Measurements from ENCODE around the gene VPS37C. TPM values are rescaled to one million over a fixed set of nuclear protein-coding genes. Genes with fewer than 3 reads are reported as not detected.

Gene VPS37C
- total RNA-seq, 1 experiment from 2014 or later = 19.0 TPM

DNA sequence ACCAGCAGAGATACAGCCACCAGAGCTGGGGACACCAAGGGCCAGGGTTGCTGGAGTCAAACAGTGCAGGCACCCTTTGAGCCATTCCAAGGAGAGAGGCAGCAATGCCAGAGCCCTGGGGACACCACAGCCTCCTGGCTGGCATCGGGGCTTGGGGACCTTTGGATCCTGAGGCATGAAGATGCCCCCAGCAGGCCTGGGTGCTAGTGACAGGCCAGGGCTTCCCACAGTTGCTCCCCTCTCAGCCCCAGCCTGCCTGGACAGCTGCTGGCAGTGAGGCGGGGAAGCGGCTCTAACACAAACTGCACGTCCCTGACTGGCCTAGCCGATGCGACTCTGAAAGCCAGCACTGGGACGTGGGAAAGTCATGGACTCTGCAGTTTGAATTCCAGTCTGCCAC is 56.3 kb downstream of the VPS37C start:
- Histone ChIP-seq H3K79me1 (ENCODE audit: insufficient read depth, low read depth, low read length, poor library complexity, severe bottlenecking) (no peaks in the 10 kb centered on the region), H3T11ph (ENCODE audit: low read length) (no peak overlapping the region), H4K91ac (ENCODE audit: insufficient read length, low read depth, low read length) (no peak overlapping the region), H2AFZ (ENCODE audit: low read length) (no peak overlapping the region), H3K23me2 (ENCODE audit: insufficient read length, low read depth, low read length, poor library complexity, severe bottlenecking) (no peaks in the 10 kb centered on the region), H3K4me2 (ENCODE audit: insufficient read depth, insufficient read length, low read length) (no peak overlapping the region), H2BK20ac (ENCODE audit: low read depth, low read length, poor library complexity, severe bottlenecking) (no peak overlapping the region), H3K23ac (ENCODE audit: insufficient read length, low read depth, low read length) (no peak overlapping the region), H3K9ac (ENCODE audit: extremely low read depth, insufficient read length, low read length) (no peak overlapping the region), H3K79me2 (ENCODE audit: insufficient read depth, low read length) (no peaks in the 10 kb centered on the region), H3K4me1 (ENCODE audit: insufficient read depth, low read length) (no peaks in the 10 kb centered on the region), H3K27me3 (ENCODE audit: insufficient read depth, low read length) (no peaks in the 10 kb centered on the region), H3K4ac (ENCODE audit: low read depth, low read length) (no peak overlapping the region), H2BK12ac (ENCODE audit: insufficient read length, low read depth, low read length) (no peak overlapping the region), H3K9me3 (ENCODE audit: control insufficient read depth, low read depth, low read length) (no peaks in the 10 kb centered on the region), H3K56ac (ENCODE audit: insufficient read length, low read depth, low read length) (no peak overlapping the region), H2BK15ac (ENCODE audit: low read depth, low read length) (no peak overlapping the region), H3K27ac (ENCODE audit: insufficient read length, low read depth, low read length) (no peak overlapping the region), H4K5ac (ENCODE audit: insufficient read length, low read depth, low read length) (no peak overlapping the region), H2BK120ac (ENCODE audit: low read depth, low read length, poor library complexity, severe bottlenecking) (no peak overlapping the region), H2BK5ac (ENCODE audit: insufficient read length, low read length) (no peak overlapping the region), H3K14ac (ENCODE audit: insufficient read depth, low read length) (no peak overlapping the region; the same call in 1 of the 2 replicates), H2AK5ac (ENCODE audit: insufficient read length, low read length) (no peak overlapping the region), H3K18ac (ENCODE audit: insufficient read length, low read depth, low read length) (no peak overlapping the region), H4K8ac (replicated peaks; ENCODE audit: insufficient read length, low read depth, low read length) (no peak overlapping the region), H4K20me1 (ENCODE audit: control insufficient read depth, insufficient read depth, insufficient read length) (no peaks in the 10 kb centered on the region)
- no peaks in the 10 kb centered on the region; a peak in 1 of 5 replicates for H3K9me3 Mint-ChIP-seq
- peaks cover 1% of the 10 kb centered on the region; the same call in 1 of the 2 replicates for H3K27me3 Mint-ChIP-seq (ENCODE audit: low read depth)
- no peaks in the 10 kb centered on the region for H3K4me1 Mint-ChIP-seq
- no CpG with 5 or more reads among the region's 7 CpGs for WGBS (ENCODE audit: extremely low coverage, insufficient read length, low lambda C conversion rate)
- no peak for DNase-seq
- H3K4me3 Mint-ChIP-seq = no peak overlapping the region
- no peak overlapping the region for H3K27ac Mint-ChIP-seq
- H3K36me3 Mint-ChIP-seq (ENCODE audit: insufficient read depth in 1 of 3, low read depth in 3 of 3) = no peaks in the 10 kb centered on the region
- TF ChIP-seq, protein P1, sequence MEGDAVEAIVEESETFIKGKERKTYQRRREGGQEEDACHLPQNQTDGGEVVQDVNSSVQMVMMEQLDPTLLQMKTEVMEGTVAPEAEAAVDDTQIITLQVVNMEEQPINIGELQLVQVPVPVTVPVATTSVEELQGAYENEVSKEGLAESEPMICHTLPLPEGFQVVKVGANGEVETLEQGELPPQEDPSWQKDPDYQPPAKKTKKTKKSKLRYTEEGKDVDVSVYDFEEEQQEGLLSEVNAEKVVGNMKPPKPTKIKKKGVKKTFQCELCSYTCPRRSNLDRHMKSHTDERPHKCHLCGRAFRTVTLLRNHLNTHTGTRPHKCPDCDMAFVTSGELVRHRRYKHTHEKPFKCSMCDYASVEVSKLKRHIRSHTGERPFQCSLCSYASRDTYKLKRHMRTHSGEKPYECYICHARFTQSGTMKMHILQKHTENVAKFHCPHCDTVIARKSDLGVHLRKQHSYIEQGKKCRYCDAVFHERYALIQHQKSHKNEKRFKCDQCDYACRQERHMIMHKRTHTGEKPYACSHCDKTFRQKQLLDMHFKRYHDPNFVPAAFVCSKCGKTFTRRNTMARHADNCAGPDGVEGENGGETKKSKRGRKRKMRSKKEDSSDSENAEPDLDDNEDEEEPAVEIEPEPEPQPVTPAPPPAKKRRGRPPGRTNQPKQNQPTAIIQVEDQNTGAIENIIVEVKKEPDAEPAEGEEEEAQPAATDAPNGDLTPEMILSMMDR (conservative IDR thresholded peaks at IDR 0.05) = no peak
